OCI-LY1 (cell line): ENCODE results near the gene DOCK6.

Experiments used
- H2AFZ ChIP-seq: fragments of 200-600 bp; sonication (generic), shearing (Covaris generic); 2 replicates; pipeline ENCODE4 v1.6.0; 2014; ENCODE audit warnings: antibody characterized with exemption, mild to moderate bottlenecking, low read length
- H3F3A ChIP-seq: fragments of 200-600 bp; sonication (generic), shearing (Covaris generic); 2 replicates; pipeline ENCODE4 v1.6.0; 2014; ENCODE audit warnings: mild to moderate bottlenecking, antibody characterized with exemption, low read length, moderate library complexity; ENCODE audit not compliant: insufficient read depth
- H3K27ac ChIP-seq: fragments of 200-600 bp; sonication (generic); 2 replicates; pipeline ENCODE4 v1.5.1; 2014; ENCODE audit warnings: low read length, mixed run types, mild to moderate bottlenecking, low read depth; ENCODE audit not compliant: poor library complexity, severe bottlenecking
- H3K27me3 ChIP-seq: fragments of 200-600 bp; sonication (generic); 2 replicates; pipeline ENCODE4 v1.6.0; 2014; ENCODE audit warnings: antibody characterized with exemption, mild to moderate bottlenecking, low read length, moderate library complexity; ENCODE audit not compliant: insufficient read depth
- H3K36me3 ChIP-seq: fragments of 200-600 bp; sonication (generic); 2 replicates; pipeline ENCODE4 v1.6.1; 2014; ENCODE audit warnings: mild to moderate bottlenecking, antibody characterized with exemption, low read length, moderate library complexity, mixed read lengths; ENCODE audit not compliant: insufficient read depth
- H3K4me1 ChIP-seq: fragments of 200-600 bp; sonication (generic); 2 replicates; pipeline ENCODE4 v1.5.1; 2014; ENCODE audit warnings: mild to moderate bottlenecking, low read length, moderate library complexity; ENCODE audit not compliant: insufficient read depth, severe bottlenecking
- H3K4me2 ChIP-seq: fragments of 200-600 bp; sonication (generic), shearing (Covaris generic); 2 replicates; pipeline ENCODE4 v1.6.1; 2014; ENCODE audit warnings: low read length
- H3K4me3 ChIP-seq: fragments of 200-600 bp; sonication (generic); 2 replicates; pipeline ENCODE4 v1.5.1; 2014; ENCODE audit warnings: low read length, low read depth, mild to moderate bottlenecking, mixed read lengths; ENCODE audit not compliant: poor library complexity, severe bottlenecking
- H3K79me2 ChIP-seq: fragments of 200-600 bp; shearing (Covaris generic); 2 replicates; pipeline ENCODE4 v1.6.1; 2016; ENCODE audit warnings: mixed run types, low read length, mixed read lengths; ENCODE audit not compliant: insufficient read depth
- H3K9ac ChIP-seq: fragments of 200-600 bp; sonication (generic), shearing (Covaris generic); 2 replicates; pipeline ENCODE4 v1.6.1; 2014; ENCODE audit warnings: mild to moderate bottlenecking, low read length, mixed read lengths
- H3K9me2 ChIP-seq: fragments of 200-600 bp; sonication (generic), shearing (Covaris generic); 2 replicates; pipeline ENCODE4 v1.6.1; 2014; ENCODE audit warnings: low read depth, mild to moderate bottlenecking, low read length, mixed read lengths
- H3K9me3 ChIP-seq: fragments of 200-600 bp; shearing (Covaris generic); 2 replicates; pipeline ENCODE4 v1.6.1; 2014; ENCODE audit warnings: low read length, mixed read lengths
- H4K20me1 ChIP-seq: fragments of 200-600 bp; sonication (generic), shearing (Covaris generic); 2 replicates; pipeline ENCODE4 v1.6.0; 2016; ENCODE audit warnings: mild to moderate bottlenecking, low read length; ENCODE audit not compliant: insufficient read depth
- CTCF ChIP-seq: fragments of 200-600 bp; sonication (generic), shearing (Covaris generic); IDR thresholded peaks from 2 replicates; pipeline ENCODE4 v1.5.1; 2017; ENCODE audit warnings: mild to moderate bottlenecking, antibody characterized with exemption, low read length, moderate library complexity, mixed read lengths
- EZH2 ChIP-seq: fragments of 200-600 bp; sonication (generic), shearing (Covaris generic); IDR thresholded peaks from 2 replicates; pipeline ENCODE4 v1.8.0; 2017; ENCODE audit warnings: borderline replicate concordance, mixed run types, mild to moderate bottlenecking, antibody characterized with exemption, low read length, moderate library complexity, mixed read lengths

DOCK6 gene

GRCh38 chr19:11273296-11273695, 11.0 kb upstream of the DOCK6 start:
- Histone ChIP-seq H3K4me1 (no peaks in the 10 kb centered on the region), H3F3A (no peaks in the 10 kb centered on the region), H3K27ac (no peak overlapping the region), H3K4me2 (no peak overlapping the region), H2AFZ (no peak overlapping the region), H3K9me3 (no peaks in the 10 kb centered on the region), H3K36me3 (no peaks in the 10 kb centered on the region), H3K27me3 (peaks cover 10% of the 10 kb centered on the region; the same call in 1 of the 2 replicates), H3K79me2 (no peaks in the 10 kb centered on the region), H4K20me1 (no peaks in the 10 kb centered on the region), H3K9me2 (no peaks in the 10 kb centered on the region), H3K4me3 (no peak overlapping the region), H3K9ac (no peak overlapping the region)
- TF ChIP-seq EZH2 (no peak), CTCF (no peak)

- H3K9ac ChIP-seq, result no peak overlapping the region
- TF ChIP-seq EZH2 (no peak), CTCF (no peak)
- no peaks in the 10 kb centered on the region for H3F3A ChIP-seq
- H3K9me2 ChIP-seq, result no peaks in the 10 kb centered on the region
- H3K9me3 ChIP-seq, result no peaks in the 10 kb centered on the region
- H3K27ac ChIP-seq, result no peak overlapping the region
- H3K4me1 ChIP-seq, result peaks cover 3% of the 10 kb centered on the region
- no peak overlapping the region for H3K4me2 ChIP-seq
- H3K36me3 ChIP-seq, result no peaks in the 10 kb centered on the region
- H3K27me3 ChIP-seq, result peaks cover 7% of the 10 kb centered on the region; the same call in 1 of the 2 replicates
- H3K79me2 ChIP-seq, result no peaks in the 10 kb centered on the region
- H3K4me3 ChIP-seq, result no peak overlapping the region
- H4K20me1 ChIP-seq, result no peaks in the 10 kb centered on the region
- no peak overlapping the region for H2AFZ ChIP-seq
Observed at GRCh38 chr19:11269408-11269807, 7.1 kb upstream of the DOCK6 start.

- no peak overlapping the region for H3K4me2 ChIP-seq
- H3K27ac ChIP-seq, result no peak overlapping the region
- no peaks in the 10 kb centered on the region for H4K20me1 ChIP-seq
- H3K27me3 ChIP-seq, result peaks cover 1% of the 10 kb centered on the region; the same call in 1 of the 2 replicates
- H3K4me1 ChIP-seq, result peaks cover 7% of the 10 kb centered on the region
- H3K79me2 ChIP-seq, result no peaks in the 10 kb centered on the region
- H3K9me3 ChIP-seq, result no peaks in the 10 kb centered on the region
- no peak overlapping the region for H2AFZ ChIP-seq
- no peaks in the 10 kb centered on the region for H3K9me2 ChIP-seq
- H3K4me3 ChIP-seq, result no peak overlapping the region
- H3F3A ChIP-seq, result no peaks in the 10 kb centered on the region
- H3K9ac ChIP-seq, result no peak overlapping the region
- H3K36me3 ChIP-seq, result no peaks in the 10 kb centered on the region
- no peak for TF ChIP-seq CTCF
- no peak for TF ChIP-seq EZH2
Observed at GRCh38 chr19:11268783-11269267, 6.5 kb upstream of the DOCK6 start.
